Skeletal muscle tissue (tissue), 4 donors: ENCODE results near the gene MUC21. TPM values are rescaled to one million over a fixed set of nuclear protein-coding genes. Genes with fewer than 3 reads are reported as not detected.
"Not testable (repeated sequence)": the region's sequence is repeated elsewhere in the genome, so short reads cannot be mapped to it uniquely, and the experiment has no call there.

Experiments
- H3K27ac ChIP-seq: one replicate; pipeline ENCODE4 v1.7.0; 2013; ENCODE audit warnings: mild to moderate bottlenecking, low read depth, low read length, inconsistent platforms
- H3K27me3 ChIP-seq, 3 donors: one replicate each; pipeline ENCODE4 v1.7.0; 2013; ENCODE audit warnings: low read length in 3 of 3; ENCODE audit not compliant: control insufficient read depth in 3 of 3, insufficient read depth in 3 of 3
- H3K36me3 ChIP-seq, 3 donors: one replicate each; pipeline ENCODE4 v1.7.0; 2013; ENCODE audit warnings: low read length in 3 of 3; ENCODE audit not compliant: control insufficient read depth in 3 of 3, insufficient read depth in 3 of 3
- H3K4me1 ChIP-seq, 3 donors: one replicate each; pipeline ENCODE4 v1.7.0; 2013; ENCODE audit warnings: low read length in 3 of 3, mild to moderate bottlenecking in 3 of 3; ENCODE audit not compliant: control insufficient read depth in 3 of 3, insufficient read depth in 3 of 3
- H3K4me3 ChIP-seq, 3 donors: one replicate each; pipeline ENCODE4 v1.7.0; 2013; ENCODE audit warnings: low read length in 3 of 3
- H3K9ac ChIP-seq, 3 donors: one replicate each; pipeline ENCODE4 v1.7.0; 2013; ENCODE audit warnings: low read length in 3 of 3, mild to moderate bottlenecking in 3 of 3, moderate library complexity in 2 of 3, low read depth in 1 of 3
- H3K9me3 ChIP-seq, 3 donors: one replicate each; pipeline ENCODE4 v1.7.0; 2013; ENCODE audit warnings: low read length in 3 of 3; ENCODE audit not compliant: control insufficient read depth in 3 of 3
- total RNA-seq: library from RNA; depleted of rRNA; stranded (reverse); fragments of >200 nt; gene quantifications from one replicate; pipeline ENCODE4 v1.2.3, GENCODE V29; 2014
- donor health status: Osteomylitis.

The MUC21 gene
- total RNA-seq, 1 donor from 2014 or later, result not detected

DNA sequence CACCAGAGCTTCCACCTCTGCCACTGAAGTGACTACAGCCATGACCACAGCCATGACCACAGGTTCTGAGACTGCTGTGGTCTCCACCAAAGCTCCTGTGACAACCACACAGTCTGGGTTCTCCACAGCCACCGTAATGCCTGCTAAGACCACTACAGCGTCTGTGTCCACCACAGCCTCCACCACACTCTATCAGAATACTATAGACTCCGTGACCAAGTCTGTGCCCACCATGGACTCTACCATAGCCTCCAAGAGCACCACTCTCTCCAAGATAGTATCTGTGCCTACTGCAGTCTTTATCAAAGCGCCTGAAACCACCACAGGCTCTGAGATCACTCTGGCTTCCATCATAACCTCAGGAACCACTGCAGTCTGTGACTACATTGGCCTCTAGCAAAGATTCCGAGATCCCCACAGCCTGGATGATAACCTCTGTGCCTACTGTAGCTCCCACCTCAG is 18.3 kb upstream of the MUC21 start:
- Histone ChIP-seq H3K4me3 (no peak overlapping the region), H3K27me3 (peaks cover 0 to 3% (median 2%) of the 10 kb centered on the region in 3 donors), H3K9me3 (no peaks in the 10 kb centered on the region), H3K27ac (no peak overlapping the region), H3K9ac (no peak overlapping the region), H3K4me1 (no peaks in the 10 kb centered on the region), H3K36me3 (no peaks in the 10 kb centered on the region)

- no peak overlapping the region for H3K27ac ChIP-seq
- no peaks in the 10 kb centered on the region for H3K9me3 ChIP-seq
- no peaks in the 10 kb centered on the region for H3K36me3 ChIP-seq
- no peaks in the 10 kb centered on the region for H3K4me1 ChIP-seq
- no peak overlapping the region for H3K9ac ChIP-seq
- no peak overlapping the region for H3K4me3 ChIP-seq
- H3K27me3 ChIP-seq, result peaks cover 0 to 3% (median 2%) of the 10 kb centered on the region in 3 donors
These were observed 17.4 kb upstream of the MUC21 start for GRCh38 chr6:30966154-30966553.

- H3K9ac ChIP-seq, H3K4me3 ChIP-seq, H3K27ac ChIP-seq, H3K36me3 ChIP-seq, H3K4me1 ChIP-seq, H3K27me3 ChIP-seq, H3K9me3 ChIP-seq: not testable (repeated sequence)
These were observed 14.3 kb upstream of the MUC21 start for GRCh38 chr6:30969171-30969570.

DNA sequence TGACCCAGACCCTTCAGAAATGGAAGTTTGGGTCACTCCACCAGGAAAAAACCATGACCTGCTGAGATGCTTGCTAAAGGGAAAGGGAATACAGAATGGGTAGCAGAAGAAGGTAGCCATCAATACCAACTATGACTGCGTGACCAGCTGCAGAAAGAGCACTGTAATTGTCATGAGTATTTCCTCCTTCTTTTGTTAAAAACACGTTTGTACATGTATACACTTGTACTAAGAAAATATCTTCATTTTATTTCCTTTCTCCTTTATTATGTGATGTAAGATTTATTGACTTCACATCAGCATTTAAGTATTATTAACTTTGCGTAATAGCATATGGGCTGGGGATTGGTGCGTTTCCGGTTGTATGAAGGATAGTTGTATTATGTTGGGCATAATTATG is 12.6 kb upstream of the MUC21 start:
- Histone ChIP-seq H3K4me1 (no peaks in the 10 kb centered on the region), H3K9ac (no peak overlapping the region), H3K27ac (no peak overlapping the region), H3K27me3 (peaks cover 0 to 10% (median 0%) of the 10 kb centered on the region in 3 donors), H3K36me3 (no peaks in the 10 kb centered on the region), H3K4me3 (no peak overlapping the region), H3K9me3 (no peaks in the 10 kb centered on the region)

GRCh38 chr6:30972816-30973215 is 10.7 kb upstream of the MUC21 start:
- Histone ChIP-seq H3K27me3 (peaks cover 0 to 10% (median 0%) of the 10 kb centered on the region in 3 donors), H3K9ac (no peak overlapping the region), H3K36me3 (no peaks in the 10 kb centered on the region), H3K27ac (no peak overlapping the region), H3K4me3 (no peak overlapping the region), H3K9me3 (no peaks in the 10 kb centered on the region), H3K4me1 (no peaks in the 10 kb centered on the region)

DNA sequence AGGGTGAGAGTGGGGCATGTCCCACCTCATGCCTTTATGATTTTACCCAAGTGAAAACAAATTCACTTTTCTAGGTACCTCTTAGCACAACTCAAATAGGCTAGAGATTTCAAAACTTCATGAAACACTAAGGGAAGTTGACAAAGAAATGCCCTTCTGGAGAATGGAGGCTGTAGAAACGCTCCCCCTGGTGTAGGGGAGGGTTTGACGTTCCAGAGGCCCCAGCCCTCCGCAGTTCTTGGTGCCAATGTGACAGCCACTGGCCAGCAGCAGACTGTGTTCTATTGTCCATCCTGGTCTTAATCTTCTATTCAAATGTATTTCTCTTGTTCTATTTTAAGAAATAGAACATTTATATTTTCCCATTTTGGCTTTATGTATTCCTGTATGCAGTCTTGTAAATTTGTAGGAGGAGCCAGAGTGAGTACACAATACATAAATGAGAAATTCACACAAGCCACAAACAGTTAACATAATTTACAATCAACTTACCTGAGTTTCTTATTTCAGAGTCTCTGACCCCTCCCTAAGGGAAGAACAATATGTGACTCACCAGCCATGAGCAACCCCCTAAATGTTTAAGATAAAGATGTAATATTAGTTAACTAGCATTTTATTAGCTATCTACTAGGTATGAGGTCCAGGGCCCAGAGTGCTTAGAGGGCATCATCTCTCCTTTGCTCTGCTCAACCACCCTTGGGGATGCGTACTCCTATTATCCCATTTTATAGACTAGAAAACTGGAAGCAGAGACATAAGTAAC is 8.8 kb upstream of the MUC21 start:
- no peak overlapping the region for H3K4me3 ChIP-seq
- no peak overlapping the region for H3K27ac ChIP-seq
- no peaks in the 10 kb centered on the region for H3K4me1 ChIP-seq
- no peaks in the 10 kb centered on the region for H3K9me3 ChIP-seq
- peaks cover 0 to 10% (median 0%) of the 10 kb centered on the region in 3 donors for H3K27me3 ChIP-seq
- no peaks in the 10 kb centered on the region for H3K36me3 ChIP-seq
- H3K9ac ChIP-seq, result no peak overlapping the region

DNA sequence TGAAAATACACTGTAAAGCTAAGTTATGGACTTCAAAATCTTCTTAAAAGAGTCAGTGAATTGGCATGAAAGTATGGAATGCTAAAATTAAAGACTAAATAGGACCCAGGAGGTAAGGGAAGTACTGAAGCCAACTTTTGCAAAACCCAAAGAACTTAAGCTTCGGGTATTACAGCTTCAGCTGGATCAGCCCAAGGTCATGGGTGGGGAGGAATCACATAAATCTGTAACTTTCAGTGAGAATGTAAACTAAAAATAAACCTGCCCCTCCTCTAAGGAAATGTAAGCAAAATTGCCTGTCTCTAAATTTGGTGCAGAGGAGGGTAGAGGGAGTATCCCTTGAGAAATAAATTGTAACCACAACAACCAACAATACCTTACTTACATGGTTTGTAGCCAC is 4.4 kb upstream of the MUC21 start:
- Histone ChIP-seq H3K27ac (no peak overlapping the region), H3K4me1 (peaks cover 7 to 12% (median 10%) of the 10 kb centered on the region in 3 donors), H3K4me3 (no peak overlapping the region), H3K9me3 (no peaks in the 10 kb centered on the region), H3K27me3 (no peaks in the 10 kb centered on the region), H3K36me3 (no peaks in the 10 kb centered on the region), H3K9ac (no peak overlapping the region)

GRCh38 chr6:30979690-30980089 is 3.8 kb upstream of the MUC21 start:
- no peak overlapping the region for H3K9ac ChIP-seq
- peaks cover 7 to 12% (median 10%) of the 10 kb centered on the region in 3 donors for H3K4me1 ChIP-seq
- H3K27ac ChIP-seq, result no peak overlapping the region
- H3K9me3 ChIP-seq, result no peaks in the 10 kb centered on the region
- no peaks in the 10 kb centered on the region for H3K27me3 ChIP-seq
- H3K36me3 ChIP-seq, result no peaks in the 10 kb centered on the region
- H3K4me3 ChIP-seq, result no peak overlapping the region

GRCh38 chr6:30981942-30982772 is 1.4 kb upstream of the MUC21 start:
- no peak overlapping the region for H3K9ac ChIP-seq
- H3K27ac ChIP-seq, result no peak overlapping the region
- peaks cover 7 to 12% (median 10%) of the 10 kb centered on the region in 3 donors for H3K4me1 ChIP-seq
- H3K9me3 ChIP-seq, result no peaks in the 10 kb centered on the region
- peaks cover under 1 to 2% (median 2%) of the 10 kb centered on the region in 3 donors for H3K27me3 ChIP-seq
- no peaks in the 10 kb centered on the region for H3K36me3 ChIP-seq
- H3K4me3 ChIP-seq, result peak overlapping the region; percentile 41 to 44 (median 42)

DNA sequence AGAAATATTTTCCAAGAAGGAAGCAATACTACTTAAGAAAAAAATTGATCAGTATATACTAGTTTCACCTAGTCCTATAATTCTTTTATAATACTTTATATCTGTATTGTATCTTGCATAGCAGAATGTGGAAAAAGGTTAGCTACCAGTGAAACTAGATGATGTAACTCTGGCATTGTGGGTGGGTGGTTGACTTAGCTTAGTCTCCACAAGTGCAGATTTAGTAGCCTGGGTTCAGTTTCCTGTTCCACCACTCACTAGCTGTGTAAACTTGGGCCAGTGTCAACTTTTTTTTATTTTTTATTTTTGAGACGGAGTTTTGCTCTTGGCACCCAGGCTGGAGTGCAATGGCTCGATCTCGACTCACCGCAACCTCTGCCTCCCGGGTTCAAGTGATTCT is 2.0 kb downstream of the MUC21 start:
- H3K9ac ChIP-seq, result no peak overlapping the region
- peaks cover 2 to 3% (median 2%) of the 10 kb centered on the region in 3 donors for H3K27me3 ChIP-seq
- H3K27ac ChIP-seq, result no peak overlapping the region

More for the DNA sequence above, 2.0 kb downstream of the MUC21 start:
- Histone ChIP-seq H3K9me3 (no peaks in the 10 kb centered on the region), H3K36me3 (no peaks in the 10 kb centered on the region), H3K4me1 (peaks cover 8 to 12% (median 10%) of the 10 kb centered on the region in 3 donors), H3K4me3 (no peak overlapping the region)
